NAMALWA (cell line): ENCODE results near the gene ANKRD13D.
A peak's percentile ranks its signal among the peaks of the same experiment; 100 is the strongest.
"Not testable (repeated sequence)": the region's sequence is repeated elsewhere in the genome, so short reads cannot be mapped to it uniquely, and the experiment has no call there.

Source experiments
- DNase-seq: peaks from one replicate; pipeline ENCODE4 v3.0.0-alpha.2; 2015; ENCODE audit warnings: low spot score

ANKRD13D gene

GRCh38 chr11:67317888-67318555 is 28.9 kb downstream of the ANKRD13D start:
- DNase-seq = peak; percentile 29

GRCh38 chr11:67318876-67319275 is 29.8 kb downstream of the ANKRD13D start:
- not testable (repeated sequence) for DNase-seq

- no peak for DNase-seq
Observed at GRCh38 chr11:67320011-67320410, 30.9 kb downstream of the ANKRD13D start.

GRCh38 chr11:67320691-67321090 is 31.6 kb downstream of the ANKRD13D start:
- DNase-seq = no peak

GRCh38 chr11:67321313-67321871 is 32.3 kb downstream of the ANKRD13D start:
- no peak for DNase-seq

GRCh38 chr11:67322049-67322448 is 32.9 kb downstream of the ANKRD13D start:
- DNase-seq = no peak

GRCh38 chr11:67323526-67323925 is 34.4 kb downstream of the ANKRD13D start:
- DNase-seq = no peak

- DNase-seq = no peak
Observed at GRCh38 chr11:67332081-67332691, 43.1 kb downstream of the ANKRD13D start.

GRCh38 chr11:67337257-67337656 is 48.2 kb downstream of the ANKRD13D start:
- no peak for DNase-seq

GRCh38 chr11:67344264-67344663 is 55.2 kb downstream of the ANKRD13D start:
- no peak for DNase-seq

- DNase-seq = no peak
Observed at GRCh38 chr11:67345247-67345919, 56.3 kb downstream of the ANKRD13D start.

GRCh38 chr11:67345920-67346819 is 57.1 kb downstream of the ANKRD13D start:
- DNase-seq = peak; percentile 64

- DNase-seq = no peak
Observed at GRCh38 chr11:67347964-67348749, 59.1 kb downstream of the ANKRD13D start.

GRCh38 chr11:67349036-67349435 is 59.9 kb downstream of the ANKRD13D start:
- no peak for DNase-seq

GRCh38 chr11:67349457-67349856 is 60.4 kb downstream of the ANKRD13D start:
- no peak for DNase-seq

GRCh38 chr11:67349928-67350465 is 60.9 kb downstream of the ANKRD13D start:
- no peak for DNase-seq

- peak; percentile 83 for DNase-seq
Observed at GRCh38 chr11:67351275-67352005, 62.3 kb downstream of the ANKRD13D start.
